HG03439 (cell line): ENCODE data around the gene LSM12.

Experiments
- ATAC-seq: cut with Tn5 transposase; IDR thresholded peaks from one replicate; pipeline ENCODE4 v1.9.1; 2021; ENCODE audit warnings: mild to moderate bottlenecking, moderate library complexity; ENCODE audit not compliant: unreplicated experiment

Gene LSM12

GRCh38 chr17:43988301-43988700 is 78.2 kb downstream of the LSM12 start:
- ATAC-seq, result no peak

DNA sequence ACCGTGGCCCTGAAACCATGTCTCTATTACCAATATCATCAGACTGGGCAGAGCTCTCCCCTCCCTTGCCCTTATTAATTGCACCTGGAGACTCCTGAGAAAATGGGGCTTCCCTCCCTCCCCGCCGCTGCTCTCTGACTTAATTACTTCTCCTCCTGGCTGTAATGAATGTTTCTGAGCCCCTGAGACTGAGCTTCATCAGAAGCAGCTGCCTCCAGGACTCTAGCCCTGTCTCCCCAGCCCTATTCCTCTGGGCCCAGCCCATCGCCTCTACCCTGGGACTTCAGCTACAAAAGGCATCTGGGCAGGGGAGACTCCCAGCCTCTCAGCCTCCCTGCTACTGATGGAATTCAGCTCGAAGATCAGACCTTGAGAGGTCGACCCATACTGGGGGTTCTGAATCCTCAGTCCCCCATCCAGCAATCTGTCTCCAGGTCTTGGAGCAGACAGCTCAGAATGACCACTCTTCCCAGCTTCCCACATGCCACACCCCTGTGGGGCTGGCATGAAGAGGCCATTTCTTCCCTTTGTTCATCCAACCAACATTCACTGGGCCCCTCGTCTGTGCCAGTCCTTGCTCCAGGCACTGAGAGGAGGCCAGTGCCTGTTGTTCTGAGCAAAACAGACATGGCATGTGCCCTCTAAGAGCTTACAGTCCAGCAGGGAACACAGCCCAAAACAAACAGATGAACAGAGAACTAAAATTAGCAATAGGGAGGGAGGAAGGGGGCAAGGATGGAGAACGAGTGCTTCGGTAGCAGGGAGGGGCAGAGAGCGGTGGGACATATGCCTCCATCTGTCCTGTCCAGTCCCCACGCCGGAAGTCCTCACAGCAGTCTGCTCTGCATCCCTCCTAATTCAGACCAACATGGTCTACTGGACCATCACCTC is 79.1 kb downstream of the LSM12 start:
- no peak for ATAC-seq

GRCh38 chr17:43986225-43986981 is 80.1 kb downstream of the LSM12 start:
- ATAC-seq, result no peak

GRCh38 chr17:43984521-43984920 is 82.0 kb downstream of the LSM12 start:
- ATAC-seq, result no peak
